OCI-LY7 (cell line): ENCODE data around the gene PTH1R. TPM values are rescaled to one million over a fixed set of nuclear protein-coding genes. Genes with fewer than 3 reads are reported as not detected.

Experiments used
- BruUV-seq: library from RNA; stranded (reverse); fragments of 400-500 nt; replicated peaks from 2 replicates; lab custom pipeline; 2021; lab: Mats Ljungman, UMichigan
- CTCF ChIA-PET: fragments of 300-600 bp; sonication (Branson Sonifier 250); formaldehyde crosslinking; loops from one replicate; lab custom pipeline; 2022; ENCODE audit warnings: antibody characterized with exemption; ENCODE audit not compliant: unreplicated experiment; lab: Charles Lee
- POLR2A ChIA-PET: fragments of 300-600 bp; sonication (Branson Sonifier 250); formaldehyde crosslinking; loops from one replicate; lab custom pipeline; 2022; ENCODE audit warnings: antibody characterized with exemption; lab: Charles Lee
- DNase-seq: peaks from one replicate; pipeline ENCODE4 v3.0.0-alpha.2; 2015; ENCODE audit warnings: low spot score
- H2AFZ ChIP-seq: fragments of 200-600 bp; sonication (generic), shearing (Covaris generic); 2 replicates; pipeline ENCODE4 v1.6.1; 2014; ENCODE audit warnings: mild to moderate bottlenecking, antibody characterized with exemption, low read length, moderate library complexity
- H3K27ac ChIP-seq: fragments of 200-600 bp; sonication (generic); 2 replicates; pipeline ENCODE4 v1.5.1; 2014; ENCODE audit warnings: mixed run types, low read depth, mild to moderate bottlenecking, moderate library complexity, low read length, inconsistent platforms; ENCODE audit not compliant: poor library complexity, severe bottlenecking
- H3K36me3 ChIP-seq: fragments of 200-600 bp; sonication (generic); 2 replicates; pipeline ENCODE4 v1.6.1; 2014; ENCODE audit warnings: mild to moderate bottlenecking, antibody characterized with exemption, low read length, moderate library complexity, mixed read lengths; ENCODE audit not compliant: insufficient read depth
- H3K4me1 ChIP-seq: fragments of 200-600 bp; sonication (generic); 2 replicates; pipeline ENCODE4 v1.5.1; 2014; ENCODE audit warnings: mild to moderate bottlenecking, low read length; ENCODE audit not compliant: insufficient read depth, poor library complexity, severe bottlenecking
- H3K4me2 ChIP-seq: fragments of 200-600 bp; sonication (generic); 2 replicates; pipeline ENCODE4 v1.6.1; 2014; ENCODE audit warnings: mild to moderate bottlenecking, low read length
- H3K4me3 ChIP-seq: fragments of 200-600 bp; sonication (generic); 2 replicates; pipeline ENCODE4 v1.5.1; 2014; ENCODE audit warnings: mild to moderate bottlenecking, low read depth, low read length; ENCODE audit not compliant: poor library complexity, severe bottlenecking
- H3K79me2 ChIP-seq: fragments of 200-600 bp; sonication (generic); 2 replicates; pipeline ENCODE4 v1.6.1; 2016; ENCODE audit warnings: low read depth, mild to moderate bottlenecking, low read length, moderate library complexity, mixed read lengths; ENCODE audit not compliant: insufficient read depth
- H3K9me2 ChIP-seq: fragments of 200-600 bp; sonication (generic); 2 replicates; pipeline ENCODE4 v1.6.1; 2016; ENCODE audit warnings: mild to moderate bottlenecking, low read length, mixed read lengths; ENCODE audit not compliant: insufficient read depth
- H3K9me3 ChIP-seq: fragments of 200-600 bp; sonication (generic); 2 replicates; pipeline ENCODE4 v1.6.1; 2014; ENCODE audit warnings: mild to moderate bottlenecking, mixed run types, low read length, mixed read lengths
- H4K20me1 ChIP-seq: fragments of 200-600 bp; sonication (generic); 2 replicates; pipeline ENCODE4 v1.6.1; 2014; ENCODE audit warnings: mild to moderate bottlenecking, antibody characterized with exemption, low read length, moderate library complexity, mixed read lengths; ENCODE audit not compliant: insufficient read depth
- EZH2phosphoT487 ChIP-seq: fragments of 200-600 bp; sonication (generic); IDR thresholded peaks from 2 replicates; pipeline ENCODE4 v1.6.1; 2018; ENCODE audit warnings: low read depth, borderline replicate concordance, mild to moderate bottlenecking, mixed run types, antibody characterized with exemption, low read length, moderate library complexity, mixed read lengths
- intact Hi-C: fragments of 100-400 bp; cut with micrococcal nuclease; formaldehyde crosslinking; loops from one replicate; pipeline ENCODE4 v1.10.0; 2022; ENCODE audit not compliant: unreplicated experiment
- total RNA-seq, 2 experiments: library from RNA; depleted of rRNA in 1 of 2; stranded (reverse); fragments of >200 nt in 1 of 2; shearing (Covaris generic) in 1 of 2; gene quantifications; 2 replicates each; pipeline ENCODE4 v1.2.3, GENCODE V29; 2014 to 2022
- TF ChIP-seq, protein P1 (sequence below): fragments of 200-600 bp; sonication (generic); conservative IDR thresholded peaks from 2 replicates; pipeline ENCODE4 v1.5.1; 2014; ENCODE audit warnings: mild to moderate bottlenecking, antibody characterized with exemption, low read length, moderate library complexity, mixed read lengths

PTH1R gene
- total RNA-seq, 2 experiments from 2014 or later = not detected

DNA sequence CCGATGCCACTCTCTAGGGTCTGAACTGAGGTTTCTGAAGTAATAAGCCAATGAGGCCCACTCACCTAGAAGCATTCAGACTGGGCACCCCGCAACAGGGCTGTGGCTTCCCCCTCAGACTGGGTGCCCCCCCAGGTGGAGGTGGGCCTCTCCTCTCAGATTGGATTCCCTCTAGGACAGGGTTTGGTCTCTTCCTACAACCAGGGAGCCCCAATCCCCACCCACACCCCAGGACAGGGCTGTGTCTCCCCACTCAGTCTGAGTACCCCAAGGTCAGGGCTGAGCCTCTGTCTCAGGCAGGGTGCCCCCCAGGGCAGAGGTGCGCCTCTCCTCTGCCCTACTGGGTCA, 27.7 kb downstream of the PTH1R start:
- POLR2A ChIA-PET = no interaction called here
- peaks cover 10% of the 10 kb centered on the region for H3K4me1 ChIP-seq
- no peak for DNase-seq
- no peaks in the 10 kb centered on the region for H3K9me2 ChIP-seq
- no peaks in the 10 kb centered on the region for H3K9me3 ChIP-seq
- H3K4me3 ChIP-seq = no peak overlapping the region
- H2AFZ ChIP-seq = no peak overlapping the region
- no peaks in the 10 kb centered on the region for H4K20me1 ChIP-seq
- no peaks in the 10 kb centered on the region for H3K79me2 ChIP-seq
- intact Hi-C loops = no loop called here
- no TSS peak for BruUV-seq
- no peak overlapping the region for H3K4me2 ChIP-seq
- no peak for TF ChIP-seq EZH2phosphoT487
- TF ChIP-seq, protein P1, sequence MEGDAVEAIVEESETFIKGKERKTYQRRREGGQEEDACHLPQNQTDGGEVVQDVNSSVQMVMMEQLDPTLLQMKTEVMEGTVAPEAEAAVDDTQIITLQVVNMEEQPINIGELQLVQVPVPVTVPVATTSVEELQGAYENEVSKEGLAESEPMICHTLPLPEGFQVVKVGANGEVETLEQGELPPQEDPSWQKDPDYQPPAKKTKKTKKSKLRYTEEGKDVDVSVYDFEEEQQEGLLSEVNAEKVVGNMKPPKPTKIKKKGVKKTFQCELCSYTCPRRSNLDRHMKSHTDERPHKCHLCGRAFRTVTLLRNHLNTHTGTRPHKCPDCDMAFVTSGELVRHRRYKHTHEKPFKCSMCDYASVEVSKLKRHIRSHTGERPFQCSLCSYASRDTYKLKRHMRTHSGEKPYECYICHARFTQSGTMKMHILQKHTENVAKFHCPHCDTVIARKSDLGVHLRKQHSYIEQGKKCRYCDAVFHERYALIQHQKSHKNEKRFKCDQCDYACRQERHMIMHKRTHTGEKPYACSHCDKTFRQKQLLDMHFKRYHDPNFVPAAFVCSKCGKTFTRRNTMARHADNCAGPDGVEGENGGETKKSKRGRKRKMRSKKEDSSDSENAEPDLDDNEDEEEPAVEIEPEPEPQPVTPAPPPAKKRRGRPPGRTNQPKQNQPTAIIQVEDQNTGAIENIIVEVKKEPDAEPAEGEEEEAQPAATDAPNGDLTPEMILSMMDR = no peak
- no peaks in the 10 kb centered on the region for H3K36me3 ChIP-seq
- no peak overlapping the region for H3K27ac ChIP-seq
- CTCF ChIA-PET = no interaction called here

DNA sequence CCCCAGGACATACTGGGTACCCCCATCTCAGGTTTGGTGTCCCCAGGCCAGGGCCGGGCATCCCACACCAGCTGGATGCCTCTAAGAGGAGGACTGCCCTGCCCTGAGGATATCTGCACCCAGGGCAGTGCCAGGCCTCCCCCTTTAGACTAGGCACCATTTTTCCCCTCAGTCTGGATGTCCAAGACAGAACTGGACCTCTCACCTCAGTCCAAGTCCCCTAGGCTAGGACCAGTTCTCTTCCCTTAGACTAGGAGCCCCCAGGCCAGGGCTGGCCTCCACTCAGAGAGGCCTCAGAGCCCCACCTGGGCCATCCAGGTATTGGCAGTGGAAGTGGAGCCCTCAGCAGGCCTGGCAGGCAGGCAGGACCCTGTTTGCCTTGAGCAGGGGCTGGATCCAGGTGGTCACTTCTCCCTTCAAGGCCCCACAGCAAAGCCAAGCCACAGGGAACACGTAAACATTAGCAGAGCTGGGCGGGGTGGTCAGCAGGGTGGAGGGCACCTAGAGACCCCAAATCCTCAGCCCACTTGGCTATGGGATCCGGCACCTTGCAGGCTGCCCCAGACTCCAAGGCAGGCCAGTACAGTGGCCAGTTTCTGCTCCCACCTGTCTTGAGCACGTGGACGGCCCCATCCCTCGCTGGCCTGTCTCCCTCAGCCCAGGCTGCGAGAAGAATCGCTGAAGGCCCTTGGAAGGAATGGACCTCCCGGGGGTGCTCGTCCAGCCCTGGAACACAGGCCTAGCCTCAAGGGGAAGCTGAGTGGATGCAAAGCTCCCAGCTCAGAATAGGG, 28.3 kb downstream of the PTH1R start:
- CTCF ChIA-PET = no interaction called here
- H3K36me3 ChIP-seq = no peaks in the 10 kb centered on the region
- no TSS peak for BruUV-seq
- H2AFZ ChIP-seq = no peak overlapping the region
- no peak overlapping the region for H3K4me2 ChIP-seq
- DNase-seq = no peak
- intact Hi-C loops = no loop called here
- H3K4me1 ChIP-seq = peaks cover 11% of the 10 kb centered on the region
- H3K27ac ChIP-seq = no peak overlapping the region
- H3K79me2 ChIP-seq = no peaks in the 10 kb centered on the region
- POLR2A ChIA-PET = no interaction called here
- no peaks in the 10 kb centered on the region for H4K20me1 ChIP-seq
- no peak overlapping the region for H3K4me3 ChIP-seq
- no peaks in the 10 kb centered on the region for H3K9me3 ChIP-seq
- H3K9me2 ChIP-seq = no peaks in the 10 kb centered on the region
- TF ChIP-seq EZH2phosphoT487 = no peak
- TF ChIP-seq, protein P1 = no peak

DNA sequence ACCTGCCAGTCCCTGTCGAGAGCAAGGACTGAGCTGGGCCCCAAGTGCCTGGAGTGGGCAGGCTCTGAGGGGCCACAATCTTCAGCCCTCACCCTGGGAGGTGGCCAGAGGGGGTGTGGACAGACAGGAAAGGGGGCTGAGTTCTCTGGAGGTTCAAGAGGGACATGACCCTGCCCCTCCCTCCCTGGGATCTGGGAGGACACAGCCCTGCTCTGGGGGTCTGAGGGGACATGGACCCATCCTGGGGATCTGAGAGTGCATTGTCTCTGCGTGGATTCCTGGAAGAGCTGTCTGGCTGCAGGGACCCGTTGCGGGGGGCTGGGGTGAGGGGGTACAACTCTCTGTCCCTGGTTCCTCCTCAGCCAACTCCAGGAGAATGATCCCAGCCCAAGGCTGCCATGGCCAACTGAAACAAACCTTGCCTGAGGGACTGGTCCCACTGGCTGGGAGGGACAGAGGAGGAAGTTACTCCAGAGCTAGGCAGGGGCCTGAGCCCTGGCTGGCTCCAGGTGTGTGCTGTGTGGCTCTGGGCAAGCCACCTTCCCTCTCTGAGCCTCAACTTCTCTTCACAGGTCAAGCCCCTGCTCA, 29.0 kb downstream of the PTH1R start:
- intact Hi-C loops = no loop called here
- no peak for DNase-seq

More for the DNA sequence above, 29.0 kb downstream of the PTH1R start:
- no peak overlapping the region for H2AFZ ChIP-seq
- BruUV-seq = no TSS peak
- no peaks in the 10 kb centered on the region for H4K20me1 ChIP-seq
- H3K27ac ChIP-seq = no peak overlapping the region
- ChIA-PET POLR2A (no interaction called here), CTCF (no interaction called here)
- H3K4me3 ChIP-seq = no peak overlapping the region
- no peaks in the 10 kb centered on the region for H3K9me2 ChIP-seq
- H3K4me2 ChIP-seq = no peak overlapping the region
- peaks cover 11% of the 10 kb centered on the region for H3K4me1 ChIP-seq
- H3K79me2 ChIP-seq = no peaks in the 10 kb centered on the region
- H3K9me3 ChIP-seq = no peaks in the 10 kb centered on the region
- TF ChIP-seq, protein P1 = no peak
- no peak for TF ChIP-seq EZH2phosphoT487
- no peaks in the 10 kb centered on the region for H3K36me3 ChIP-seq
